Measurements from ENCODE around the gene FGF1. TPM values are rescaled to one million over a fixed set of nuclear protein-coding genes. Genes with fewer than 3 reads are reported as not detected.
A peak's percentile ranks its signal among the peaks of the same experiment; 100 is the strongest.

FGF1 gene
- total RNA-seq, 1 experiment from 2014 or later: 3.2 TPM

GRCh38 chr5:142644127-142644526 lies 41.8 kb downstream of the FGF1 start:
- H3K4me1 Mint-ChIP-seq: peaks cover 29 to 35% of the 10 kb centered on the region in 2 experiments
- no peaks in the 10 kb centered on the region for H3K36me3 Mint-ChIP-seq (ENCODE audit: insufficient read depth in 1 of 3, low read depth in 3 of 3)
- Histone ChIP-seq H3K79me1 (ENCODE audit: insufficient read depth, low read depth, low read length, poor library complexity, severe bottlenecking) (no peaks in the 10 kb centered on the region), H3K23me2 (ENCODE audit: insufficient read length, low read depth, low read length, poor library complexity, severe bottlenecking) (no peaks in the 10 kb centered on the region), H3K27me3 (ENCODE audit: insufficient read depth, low read length) (no peaks in the 10 kb centered on the region), H4K5ac (ENCODE audit: insufficient read length, low read depth, low read length) (no peak overlapping the region), H2BK12ac (ENCODE audit: insufficient read length, low read depth, low read length) (no peak overlapping the region), H2AK5ac (ENCODE audit: insufficient read length, low read length) (no peak overlapping the region), H3T11ph (ENCODE audit: low read length) (no peak overlapping the region), H3K79me2 (ENCODE audit: insufficient read depth, low read length) (no peaks in the 10 kb centered on the region), H4K91ac (ENCODE audit: insufficient read length, low read depth, low read length) (no peak overlapping the region), H3K4me1 (ENCODE audit: insufficient read depth, low read length) (peaks cover 2% of the 10 kb centered on the region; the same call in 1 of the 2 replicates), H3K18ac (ENCODE audit: insufficient read length, low read depth, low read length) (no peak overlapping the region), H2BK15ac (ENCODE audit: low read depth, low read length) (no peak overlapping the region), H3K4me2 (ENCODE audit: insufficient read depth, insufficient read length, low read length) (no peak overlapping the region), H3K14ac (ENCODE audit: insufficient read depth, low read length) (no peak overlapping the region), H2BK120ac (ENCODE audit: low read depth, low read length, poor library complexity, severe bottlenecking) (no peak overlapping the region), H3K9ac (ENCODE audit: extremely low read depth, insufficient read length, low read length) (no peak overlapping the region), H3K4ac (ENCODE audit: low read depth, low read length) (no peak overlapping the region), H3K56ac (ENCODE audit: insufficient read length, low read depth, low read length) (no peak overlapping the region), H3K27ac (ENCODE audit: insufficient read length, low read depth, low read length) (no peak overlapping the region), H2BK5ac (ENCODE audit: insufficient read length, low read length) (no peak overlapping the region), H4K20me1 (ENCODE audit: control insufficient read depth, insufficient read depth, insufficient read length) (no peaks in the 10 kb centered on the region), H2BK20ac (ENCODE audit: low read depth, low read length, poor library complexity, severe bottlenecking) (no peak overlapping the region), H2AFZ (ENCODE audit: low read length) (no peak overlapping the region), H4K8ac (replicated peaks; ENCODE audit: insufficient read length, low read depth, low read length) (no peak overlapping the region), H3K23ac (ENCODE audit: insufficient read length, low read depth, low read length) (no peak overlapping the region), H3K9me3 (ENCODE audit: control insufficient read depth, low read depth, low read length) (no peaks in the 10 kb centered on the region)
- no peaks in the 10 kb centered on the region for H3K9me3 Mint-ChIP-seq
- TF ChIP-seq, protein P1, sequence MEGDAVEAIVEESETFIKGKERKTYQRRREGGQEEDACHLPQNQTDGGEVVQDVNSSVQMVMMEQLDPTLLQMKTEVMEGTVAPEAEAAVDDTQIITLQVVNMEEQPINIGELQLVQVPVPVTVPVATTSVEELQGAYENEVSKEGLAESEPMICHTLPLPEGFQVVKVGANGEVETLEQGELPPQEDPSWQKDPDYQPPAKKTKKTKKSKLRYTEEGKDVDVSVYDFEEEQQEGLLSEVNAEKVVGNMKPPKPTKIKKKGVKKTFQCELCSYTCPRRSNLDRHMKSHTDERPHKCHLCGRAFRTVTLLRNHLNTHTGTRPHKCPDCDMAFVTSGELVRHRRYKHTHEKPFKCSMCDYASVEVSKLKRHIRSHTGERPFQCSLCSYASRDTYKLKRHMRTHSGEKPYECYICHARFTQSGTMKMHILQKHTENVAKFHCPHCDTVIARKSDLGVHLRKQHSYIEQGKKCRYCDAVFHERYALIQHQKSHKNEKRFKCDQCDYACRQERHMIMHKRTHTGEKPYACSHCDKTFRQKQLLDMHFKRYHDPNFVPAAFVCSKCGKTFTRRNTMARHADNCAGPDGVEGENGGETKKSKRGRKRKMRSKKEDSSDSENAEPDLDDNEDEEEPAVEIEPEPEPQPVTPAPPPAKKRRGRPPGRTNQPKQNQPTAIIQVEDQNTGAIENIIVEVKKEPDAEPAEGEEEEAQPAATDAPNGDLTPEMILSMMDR (conservative IDR thresholded peaks at IDR 0.05): no peak
- DNase-seq: no peak
- no peaks in the 10 kb centered on the region for H3K27me3 Mint-ChIP-seq (ENCODE audit: low read depth)
- no peak overlapping the region for H3K4me3 Mint-ChIP-seq
- WGBS (ENCODE audit: extremely low coverage, insufficient read length, low lambda C conversion rate): no CpG with 5 or more reads among the region's 5 CpGs
- H3K27ac Mint-ChIP-seq: peak overlapping the region in 1 of 3 experiments; percentile 67; a peak in 2 of 7 replicates
